ENCODE data around the gene TSPAN17. TPM values are rescaled to one million over a fixed set of nuclear protein-coding genes. Genes with fewer than 3 reads are reported as not detected.

The TSPAN17 gene
- total RNA-seq, 4 donors from 2014 or later: 16.4 to 36.4 (median 30.6) TPM

GRCh38 chr5:176662371-176663333, 15.4 kb downstream of the TSPAN17 start:
- intact Hi-C loops (cut with DNase I): loop anchor here (10.0 kb wide), 1 partner anchor 292 kb away; no protein-coding TSS in a partner anchor
- peaks cover 0 to 3% (median 0%) of the 10 kb centered on the region in 3 donors for H3K36me3 ChIP-seq
- H3K4me3 ChIP-seq: no peak overlapping the region
- no peaks in the 10 kb centered on the region for H3K9me3 ChIP-seq
- H3K27ac ChIP-seq: no peak overlapping the region
- peaks cover 13 to 22% (median 16%) of the 10 kb centered on the region in 3 donors for H3K4me1 ChIP-seq
- TF ChIP-seq POLR2A (IDR thresholded peaks at IDR 0.05): no peak
- TF ChIP-seq, protein P1, sequence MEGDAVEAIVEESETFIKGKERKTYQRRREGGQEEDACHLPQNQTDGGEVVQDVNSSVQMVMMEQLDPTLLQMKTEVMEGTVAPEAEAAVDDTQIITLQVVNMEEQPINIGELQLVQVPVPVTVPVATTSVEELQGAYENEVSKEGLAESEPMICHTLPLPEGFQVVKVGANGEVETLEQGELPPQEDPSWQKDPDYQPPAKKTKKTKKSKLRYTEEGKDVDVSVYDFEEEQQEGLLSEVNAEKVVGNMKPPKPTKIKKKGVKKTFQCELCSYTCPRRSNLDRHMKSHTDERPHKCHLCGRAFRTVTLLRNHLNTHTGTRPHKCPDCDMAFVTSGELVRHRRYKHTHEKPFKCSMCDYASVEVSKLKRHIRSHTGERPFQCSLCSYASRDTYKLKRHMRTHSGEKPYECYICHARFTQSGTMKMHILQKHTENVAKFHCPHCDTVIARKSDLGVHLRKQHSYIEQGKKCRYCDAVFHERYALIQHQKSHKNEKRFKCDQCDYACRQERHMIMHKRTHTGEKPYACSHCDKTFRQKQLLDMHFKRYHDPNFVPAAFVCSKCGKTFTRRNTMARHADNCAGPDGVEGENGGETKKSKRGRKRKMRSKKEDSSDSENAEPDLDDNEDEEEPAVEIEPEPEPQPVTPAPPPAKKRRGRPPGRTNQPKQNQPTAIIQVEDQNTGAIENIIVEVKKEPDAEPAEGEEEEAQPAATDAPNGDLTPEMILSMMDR (IDR thresholded peaks at IDR 0.05): no peak
- 73 to 79% methylated on average over 8 to 16 of the region's 21 CpGs for WGBS, 2 donors
- DNase-seq: no peak
- peaks cover 0 to 47% (median 0%) of the 10 kb centered on the region in 4 donors for H3K27me3 ChIP-seq

- 75 to 78% methylated on average over 10 of the region's 10 CpGs for WGBS, 2 donors
- H3K36me3 ChIP-seq: no peaks in the 10 kb centered on the region
- H3K4me3 ChIP-seq: no peak overlapping the region
- TF ChIP-seq, protein P1 (IDR thresholded peaks at IDR 0.05): no peak
- no peak for TF ChIP-seq POLR2A (IDR thresholded peaks at IDR 0.05)
- peaks cover 9 to 14% (median 10%) of the 10 kb centered on the region in 3 donors for H3K4me1 ChIP-seq
- H3K27me3 ChIP-seq: peaks cover 0 to 57% (median 0%) of the 10 kb centered on the region in 4 donors
- no peak overlapping the region for H3K27ac ChIP-seq
- no peaks in the 10 kb centered on the region for H3K9me3 ChIP-seq
- intact Hi-C loops (cut with DNase I): loop anchor here (10.0 kb wide), 1 partner anchor 291 kb away; no protein-coding TSS in a partner anchor
- no peak for DNase-seq
Measured at GRCh38 chr5:176663566-176663965, 16.3 kb downstream of the TSPAN17 start.

DNA sequence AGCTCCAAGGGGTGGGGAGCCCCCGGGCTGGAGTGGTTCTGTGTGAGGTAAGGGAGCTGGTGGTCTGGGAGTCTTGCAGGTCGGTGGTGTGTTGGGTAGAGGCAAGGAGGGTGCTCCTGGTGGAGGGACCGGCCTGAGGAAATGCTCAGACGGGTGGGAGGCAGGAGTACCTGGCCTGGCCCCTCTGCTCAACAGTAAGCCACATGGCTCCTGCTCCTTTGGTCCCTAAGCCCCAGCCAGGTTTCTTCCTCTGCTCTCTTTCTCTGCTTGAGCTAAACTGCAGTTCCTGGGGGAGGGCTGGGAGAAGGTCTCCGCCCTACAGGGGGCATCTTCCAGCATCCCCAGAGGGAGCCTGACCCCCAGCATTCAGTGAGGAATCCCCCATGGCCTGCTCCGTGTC, 17.2 kb downstream of the TSPAN17 start:
- TF ChIP-seq, protein P1 (IDR thresholded peaks at IDR 0.05): no peak
- TF ChIP-seq POLR2A (IDR thresholded peaks at IDR 0.05): no peak
- peaks cover 4 to 6% (median 5%) of the 10 kb centered on the region in 3 donors for H3K4me1 ChIP-seq
- intact Hi-C loops (cut with DNase I): loop anchor here (10.0 kb wide), 1 partner anchor 290 kb away; no protein-coding TSS in a partner anchor
- H3K27me3 ChIP-seq: peaks cover 0 to 66% (median 0%) of the 10 kb centered on the region in 4 donors
- H3K4me3 ChIP-seq: no peak overlapping the region
- DNase-seq: no peak
- no peaks in the 10 kb centered on the region for H3K9me3 ChIP-seq
- WGBS, 2 donors: 22% methylated on average over 4 of the region's 6 CpGs; no CpG with 5 or more reads in 1 of the 2 donors
- H3K27ac ChIP-seq: no peak overlapping the region
- no peaks in the 10 kb centered on the region for H3K36me3 ChIP-seq

- 38 to 47% methylated on average over 5 to 9 of the region's 19 CpGs for WGBS, 2 donors
Measured at GRCh38 chr5:176664886-176665285, 17.6 kb downstream of the TSPAN17 start.

More at GRCh38 chr5:176664886-176665285, 17.6 kb downstream of the TSPAN17 start:
- Histone ChIP-seq H3K9me3 (no peaks in the 10 kb centered on the region), H3K27me3 (peaks cover 0 to 70% (median 0%) of the 10 kb centered on the region in 4 donors), H3K4me1 (peaks cover 4 to 6% (median 5%) of the 10 kb centered on the region in 3 donors), H3K36me3 (no peaks in the 10 kb centered on the region), H3K4me3 (no peak overlapping the region), H3K27ac (no peak overlapping the region)
- intact Hi-C loops (cut with DNase I): loop anchor here (10.0 kb wide), 1 partner anchor 290 kb away; no protein-coding TSS in a partner anchor
- no peak for DNase-seq
- TF ChIP-seq POLR2A (IDR thresholded peaks at IDR 0.05): no peak
- TF ChIP-seq, protein P1 (IDR thresholded peaks at IDR 0.05): no peak

Data from esophagus squamous epithelium (tissue), 5 donors.